HCT116 (cell line): ENCODE results near the gene TMEM174. TPM values are rescaled to one million over a fixed set of nuclear protein-coding genes. Genes with fewer than 3 reads are reported as not detected.

Experiments
- ATAC-seq: fragments of 200-7000 bp; cut with Tn5 transposase; 2 replicates; pipeline ENCODE4 v1.9.1; 2020; ENCODE audit warnings: mild to moderate bottlenecking, moderate library complexity
- BruUV-seq: library from RNA; stranded (reverse); fragments of 400-500 nt; replicated peaks from 2 replicates; lab custom pipeline; 2021; lab: Mats Ljungman, UMichigan
- CTCF ChIA-PET: fragments of 300-600 bp; sonication (Branson Sonifier 250); formaldehyde crosslinking; loops from one replicate; lab custom pipeline; 2021; ENCODE audit warnings: antibody characterized with exemption; lab: Charles Lee
- POLR2A ChIA-PET: fragments of 300-600, 350-600 bp; sonication (Branson Sonifier 250); formaldehyde crosslinking; loops from one replicate; lab custom pipeline; 2021; ENCODE audit warnings: antibody characterized with exemption; lab: Charles Lee
- RAD21 ChIA-PET, 2 experiments: fragments of 300-600 bp; sonication (Branson Sonifier 250); formaldehyde crosslinking; loops; one replicate each; lab custom pipeline; 2023; ENCODE audit warnings: low total read pairs in 2 of 2; ENCODE audit not compliant: uncharacterized antibody in 2 of 2, unreplicated experiment in 2 of 2, low non-redundant PET in 1 of 2; lab: Charles Lee
- DNase-seq: peaks from one replicate; pipeline ENCODE4 v3.0.0-alpha.2; 2010; ENCODE audit warnings: low read depth, low spot score
- H2AFZ ChIP-seq: fragments of 200-600 bp; shearing (Covaris generic), sonication (generic); 2 replicates; pipeline ENCODE4 v1.6.1; 2017; ENCODE audit warnings: low read depth, mixed run types, mixed read lengths, antibody characterized with exemption, low read length; ENCODE audit not compliant: poor library complexity, severe bottlenecking
- H3K27ac ChIP-seq: 2 replicates; pipeline ENCODE4 v1.5.1; 2012; ENCODE audit warnings: low read depth, low read length
- H3K27me3 ChIP-seq: fragments of 200-600 bp; sonication (generic); 2 replicates; pipeline ENCODE4 v1.6.1; 2016; ENCODE audit warnings: mixed run types, low read length, mixed read lengths; ENCODE audit not compliant: insufficient read depth
- H3K36me3 ChIP-seq, 2 experiments: fragments of 200-500 bp in 1 of 2; fragments of 200-600 bp in 1 of 2; sonication (Bioruptor generic) in 1 of 2; sonication (generic) in 1 of 2; 2 replicates each; pipeline versions ENCODE4 v1.5.1 to v1.6.1; 2014 to 2016; ENCODE audit warnings: low read length in 2 of 2, inconsistent platforms in 1 of 2, mixed read lengths in 1 of 2, mixed run types in 1 of 2; ENCODE audit not compliant: insufficient read depth in 2 of 2, control insufficient read depth in 1 of 2
- H3K4me1 ChIP-seq, 2 experiments: fragments of 200-600 bp in 1 of 2; sonication (generic) in 1 of 2; 2 replicates each; pipeline versions ENCODE4 v1.5.1 to v1.6.1; 2012 to 2017; ENCODE audit warnings: low read length in 2 of 2, inconsistent platforms in 1 of 2, mild to moderate bottlenecking in 1 of 2, mixed read lengths in 1 of 2, mixed run types in 1 of 2, moderate library complexity in 1 of 2; ENCODE audit not compliant: insufficient read depth in 2 of 2, control insufficient read depth in 1 of 2
- H3K4me2 ChIP-seq: fragments of 200-600 bp; sonication (generic); 2 replicates; pipeline ENCODE4 v1.6.1; 2017; ENCODE audit warnings: mixed run types, low read length, mixed read lengths
- H3K4me3 ChIP-seq, 2 experiments: fragments of 200-600 bp in 1 of 2; sonication (generic) in 1 of 2; replicated peaks in 1 of 2; 2 replicates each; pipeline ENCODE4 v1.5.1; 2011 to 2016; ENCODE audit warnings: low read length in 2 of 2, control low read depth in 1 of 2, low read depth in 1 of 2, mild to moderate bottlenecking in 1 of 2, mixed read lengths in 1 of 2, mixed run types in 1 of 2
- H3K79me2 ChIP-seq: fragments of 200-600 bp; sonication (generic); 2 replicates; pipeline ENCODE4 v1.6.1; 2017; ENCODE audit warnings: mild to moderate bottlenecking, mixed run types, low read length, moderate library complexity, mixed read lengths; ENCODE audit not compliant: insufficient read depth
- H3K9ac ChIP-seq: fragments of 200-600 bp; sonication (generic); 2 replicates; pipeline ENCODE4 v1.6.1; 2016; ENCODE audit warnings: low read length, mixed read lengths
- H3K9me2 ChIP-seq: fragments of 200-600 bp; sonication (generic), shearing (Covaris generic); 2 replicates; pipeline ENCODE4 v1.6.1; 2017; ENCODE audit warnings: mixed run types, mild to moderate bottlenecking, moderate library complexity; ENCODE audit not compliant: insufficient read depth
- H3K9me3 ChIP-seq, 2 experiments: fragments of 200-500 bp in 1 of 2; fragments of 200-600 bp in 1 of 2; sonication (Bioruptor generic) in 1 of 2; sonication (generic) in 1 of 2; 2 replicates each; pipeline ENCODE4 v1.6.1; 2014 to 2017; ENCODE audit warnings: low read length in 2 of 2, mixed read lengths in 2 of 2, inconsistent platforms in 1 of 2, low read depth in 1 of 2, mild to moderate bottlenecking in 1 of 2, mixed run types in 1 of 2, moderate library complexity in 1 of 2; ENCODE audit not compliant: control insufficient read depth in 1 of 2, insufficient read depth in 1 of 2
- H4K20me1 ChIP-seq: fragments of 200-600 bp; sonication (generic), shearing (Covaris generic); 2 replicates; pipeline ENCODE4 v1.6.1; 2017; ENCODE audit warnings: mixed run types, mild to moderate bottlenecking, moderate library complexity; ENCODE audit not compliant: insufficient read depth
- CBX3 ChIP-seq: IDR thresholded peaks from 2 replicates; pipeline ENCODE4 v1.6.1; 2012; ENCODE audit warnings: low read depth
- RAD21 ChIP-seq: IDR thresholded peaks from 2 replicates; pipeline ENCODE4 v1.6.1; 2012; ENCODE audit warnings: low read depth, mild to moderate bottlenecking
- SP1 ChIP-seq: IDR thresholded peaks from 2 replicates; pipeline ENCODE4 v1.6.1; 2012; ENCODE audit warnings: low read depth
- intact Hi-C: fragments of 100-400 bp; cut with micrococcal nuclease; formaldehyde crosslinking; loops from 2 replicates; pipeline ENCODE4 v1.10.0; 2022
- total RNA-seq: library from RNA; stranded (reverse); gene quantifications from one replicate; pipeline ENCODE4 v1.2.1, GENCODE V29; 2021; ENCODE audit not compliant: unreplicated experiment
- TF ChIP-seq, protein P1 (sequence below), 3 experiments: fragments of 200-600 bp in 1 of 3; sonication (generic) in 1 of 3; IDR thresholded peaks in 2 of 3; conservative IDR thresholded peaks in 1 of 3; 2 replicates each; pipeline ENCODE4 v1.5.1; 2012 to 2017; ENCODE audit warnings: low read depth in 2 of 3, low read length in 2 of 3, antibody characterized with exemption in 1 of 3, borderline replicate concordance in 1 of 3, control low read depth in 1 of 3, mild to moderate bottlenecking in 1 of 3, mixed read lengths in 1 of 3, mixed run types in 1 of 3, moderate library complexity in 1 of 3; ENCODE audit not compliant: insufficient read depth in 1 of 3
- TF ChIP-seq, protein P2 (sequence below): IDR thresholded peaks from 2 replicates; pipeline ENCODE4 v1.6.1; 2012

TMEM174 gene
- total RNA-seq, 1 experiment from 2014 or later, result not detected

DNA sequence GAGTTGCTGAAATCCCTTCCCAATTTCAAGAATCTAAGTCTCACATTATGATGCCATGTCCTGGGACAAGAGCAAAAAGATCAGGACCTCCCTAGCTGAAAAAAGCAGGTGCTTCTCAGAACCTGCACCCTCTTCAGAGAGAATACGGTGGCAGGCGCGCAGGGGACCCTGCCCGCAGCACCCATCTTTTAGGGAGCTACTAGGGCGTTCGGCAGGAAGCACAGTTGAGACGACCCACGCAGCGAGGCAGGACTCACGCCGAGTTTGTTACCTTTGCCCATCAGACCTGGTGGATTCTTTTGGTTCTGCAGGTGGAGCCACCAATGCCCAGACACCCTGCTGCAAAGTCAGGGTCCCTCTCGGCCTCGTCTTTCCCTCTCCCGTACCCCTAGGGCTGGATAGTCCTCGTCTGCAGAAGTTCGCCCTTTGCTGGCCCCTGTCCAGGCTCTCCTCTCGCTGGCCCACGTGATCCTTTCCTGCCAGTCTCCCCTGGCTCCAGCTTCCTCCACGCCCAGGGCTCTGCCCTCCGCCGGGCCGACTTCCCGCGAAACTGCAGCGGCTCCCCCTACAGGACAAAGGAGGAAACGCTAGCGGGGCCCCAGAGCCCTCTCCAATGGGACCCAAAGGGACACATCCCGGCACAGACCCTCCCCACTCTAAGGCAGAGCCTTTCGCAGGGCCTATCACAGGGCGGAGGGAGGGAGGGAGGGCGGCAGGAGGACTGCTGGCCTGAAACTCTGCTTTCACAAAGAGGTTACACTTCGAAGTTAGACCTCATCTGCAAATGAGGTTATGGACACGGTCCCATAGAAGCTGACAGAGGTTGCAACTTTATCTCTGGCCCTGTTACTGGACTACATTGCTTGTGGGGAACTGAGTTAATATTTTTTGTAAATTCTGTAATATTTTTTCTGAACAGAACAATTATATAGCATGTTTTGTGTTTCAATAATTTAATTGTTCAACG, 28.8 kb downstream of the TMEM174 start:
- TF ChIP-seq SP1 (no peak), CBX3 (peak; percentile 60), RAD21 (peak; percentile 89)
- TF ChIP-seq, protein P1, sequence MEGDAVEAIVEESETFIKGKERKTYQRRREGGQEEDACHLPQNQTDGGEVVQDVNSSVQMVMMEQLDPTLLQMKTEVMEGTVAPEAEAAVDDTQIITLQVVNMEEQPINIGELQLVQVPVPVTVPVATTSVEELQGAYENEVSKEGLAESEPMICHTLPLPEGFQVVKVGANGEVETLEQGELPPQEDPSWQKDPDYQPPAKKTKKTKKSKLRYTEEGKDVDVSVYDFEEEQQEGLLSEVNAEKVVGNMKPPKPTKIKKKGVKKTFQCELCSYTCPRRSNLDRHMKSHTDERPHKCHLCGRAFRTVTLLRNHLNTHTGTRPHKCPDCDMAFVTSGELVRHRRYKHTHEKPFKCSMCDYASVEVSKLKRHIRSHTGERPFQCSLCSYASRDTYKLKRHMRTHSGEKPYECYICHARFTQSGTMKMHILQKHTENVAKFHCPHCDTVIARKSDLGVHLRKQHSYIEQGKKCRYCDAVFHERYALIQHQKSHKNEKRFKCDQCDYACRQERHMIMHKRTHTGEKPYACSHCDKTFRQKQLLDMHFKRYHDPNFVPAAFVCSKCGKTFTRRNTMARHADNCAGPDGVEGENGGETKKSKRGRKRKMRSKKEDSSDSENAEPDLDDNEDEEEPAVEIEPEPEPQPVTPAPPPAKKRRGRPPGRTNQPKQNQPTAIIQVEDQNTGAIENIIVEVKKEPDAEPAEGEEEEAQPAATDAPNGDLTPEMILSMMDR (IDR thresholded peaks at IDR 0.05 in 2 of 3, conservative IDR thresholded peaks at IDR 0.05 in 1 of 3; ENCODE audit: borderline replicate concordance in 1 of 3, insufficient read depth in 1 of 3, low read depth in 2 of 3, low read length in 2 of 3), result peak; percentile 81 to 94 (median 87)
- TF ChIP-seq, protein P2, sequence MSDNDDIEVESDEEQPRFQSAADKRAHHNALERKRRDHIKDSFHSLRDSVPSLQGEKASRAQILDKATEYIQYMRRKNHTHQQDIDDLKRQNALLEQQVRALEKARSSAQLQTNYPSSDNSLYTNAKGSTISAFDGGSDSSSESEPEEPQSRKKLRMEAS, result peak; percentile 77; the same call in 1 of the 2 replicates
- TF ChIP-seq, all 23 proteins: peak for 4
- H3K9me3 ChIP-seq, result no peaks in the 10 kb centered on the region
- CTCF ChIA-PET, result interaction anchor here (0.6 to 4.9 kb wide), 12 partner anchors 9 to 282 kb away, joined by 3 to 71 read pairs (median 4); partner anchors contain the start of gene FCHO2
- peaks cover 0 to 13% of the 10 kb centered on the region in 2 experiments; a peak in 3 of 4 replicates for H3K4me1 ChIP-seq
- H2AFZ ChIP-seq, result peak overlapping the region; percentile 75
- H3K36me3 ChIP-seq, result no peaks in the 10 kb centered on the region
- DNase-seq (peak; percentile 78), ATAC-seq (peak; percentile 98)
- no peak overlapping the region for H3K27ac ChIP-seq
- no peaks in the 10 kb centered on the region for H3K27me3 ChIP-seq
- H4K20me1 ChIP-seq, result no peaks in the 10 kb centered on the region
- RAD21 ChIA-PET, result interaction anchor here in 1 of 2 experiments (0.7 kb wide), 3 partner anchors 15 to 245 kb away, joined by 3 to 4 read pairs (median 4); no protein-coding TSS in a partner anchor
- POLR2A ChIA-PET, result interaction anchor here (1.1 kb wide), 1 partner anchor 103 kb away, joined by 3 read pairs; no protein-coding TSS in a partner anchor
- no peak overlapping the region for H3K4me3 ChIP-seq
- no peaks in the 10 kb centered on the region for H3K9me2 ChIP-seq
- no TSS peak for BruUV-seq
- no peaks in the 10 kb centered on the region for H3K79me2 ChIP-seq
- intact Hi-C loops, result loop anchor here (1.0 to 5.0 kb wide), 2 partner anchors 120 to 282 kb away; no protein-coding TSS in a partner anchor
- no peak overlapping the region for H3K9ac ChIP-seq
- peak overlapping the region; percentile 42 for H3K4me2 ChIP-seq
